ENCODE data around the gene IL5.
A peak's percentile ranks its signal among the peaks of the same experiment; 100 is the strongest.
"Not testable (repeated sequence)": the region's sequence is repeated elsewhere in the genome, so short reads cannot be mapped to it uniquely, and the experiment has no call there.

The IL5 gene

GRCh38 chr5:132528866-132529634 is 14.3 kb downstream of the IL5 start:
- H3K36me3 ChIP-seq (ENCODE audit: insufficient read depth, low read length) = no peaks in the 10 kb centered on the region
- no peak overlapping the region for H2AFZ ChIP-seq (ENCODE audit: low read length, unreplicated experiment)
- no peaks in the 10 kb centered on the region for H3K79me2 ChIP-seq (ENCODE audit: control insufficient read depth, insufficient read depth, low read length, unreplicated experiment)
- H3K4me1 ChIP-seq (ENCODE audit: control insufficient read depth, insufficient read depth, low read length, unreplicated experiment) = no peaks in the 10 kb centered on the region
- H3K4me3 ChIP-seq (ENCODE audit: low read depth, low read length) = no peak overlapping the region
- peaks cover 21% of the 10 kb centered on the region for H3K27me3 ChIP-seq (ENCODE audit: insufficient read depth, low read length)
- no peak overlapping the region for H3K27ac ChIP-seq (ENCODE audit: low read depth, low read length)

GRCh38 chr5:132528021-132528420 is 15.3 kb downstream of the IL5 start:
- H3K36me3 ChIP-seq (ENCODE audit: insufficient read depth, low read length) = no peaks in the 10 kb centered on the region
- no peak overlapping the region for H3K4me3 ChIP-seq (ENCODE audit: low read depth, low read length)
- H2AFZ ChIP-seq (ENCODE audit: low read length, unreplicated experiment) = no peak overlapping the region
- no peaks in the 10 kb centered on the region for H3K79me2 ChIP-seq (ENCODE audit: control insufficient read depth, insufficient read depth, low read length, unreplicated experiment)
- no peak overlapping the region for H3K27ac ChIP-seq (ENCODE audit: low read depth, low read length)
- peaks cover 15% of the 10 kb centered on the region for H3K27me3 ChIP-seq (ENCODE audit: insufficient read depth, low read length)
- no peaks in the 10 kb centered on the region for H3K4me1 ChIP-seq (ENCODE audit: control insufficient read depth, insufficient read depth, low read length, unreplicated experiment)

DNA sequence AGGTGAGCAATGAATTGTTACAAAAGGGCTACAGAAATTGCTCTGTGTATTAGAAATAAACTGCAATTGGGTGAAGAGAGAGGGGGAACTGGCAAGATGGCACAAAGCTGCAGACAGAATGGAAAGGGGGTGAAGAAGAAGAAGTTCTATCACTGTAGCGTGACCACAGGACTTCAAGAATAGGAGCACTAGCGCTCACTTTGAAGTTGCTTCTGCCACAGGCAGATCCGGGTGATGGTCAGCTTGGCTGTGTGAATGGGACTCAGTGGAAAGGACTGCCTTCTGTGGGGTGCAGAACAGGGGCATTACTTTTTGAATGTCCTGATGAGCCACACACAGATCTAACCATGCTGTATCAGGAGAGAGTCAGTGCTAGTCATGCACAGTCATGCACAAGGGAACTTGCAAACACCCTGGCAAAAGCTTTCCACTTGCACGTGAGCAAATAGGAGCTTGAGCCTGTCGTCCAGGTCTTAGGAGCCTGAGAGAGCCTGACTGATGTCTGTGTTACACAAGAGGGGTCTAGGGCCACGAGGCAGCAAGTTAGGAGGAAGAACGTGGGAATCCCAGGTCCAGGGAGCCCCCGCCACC is 16.3 kb downstream of the IL5 start:
- no peak overlapping the region for H2AFZ ChIP-seq (ENCODE audit: low read length, unreplicated experiment)
- H3K79me2 ChIP-seq (ENCODE audit: control insufficient read depth, insufficient read depth, low read length, unreplicated experiment) = no peaks in the 10 kb centered on the region
- no peaks in the 10 kb centered on the region for H3K4me1 ChIP-seq (ENCODE audit: control insufficient read depth, insufficient read depth, low read length, unreplicated experiment)
- H3K27me3 ChIP-seq (ENCODE audit: insufficient read depth, low read length) = peaks cover 10% of the 10 kb centered on the region; the same call in 1 of the 2 replicates
- no peak overlapping the region for H3K27ac ChIP-seq (ENCODE audit: low read depth, low read length)
- no peaks in the 10 kb centered on the region for H3K36me3 ChIP-seq (ENCODE audit: insufficient read depth, low read length)
- H3K4me3 ChIP-seq (ENCODE audit: low read depth, low read length) = no peak overlapping the region

- no peak overlapping the region for H3K4me3 ChIP-seq (ENCODE audit: low read depth, low read length)
- no peaks in the 10 kb centered on the region for H3K36me3 ChIP-seq (ENCODE audit: insufficient read depth, low read length)
- no peak overlapping the region for H2AFZ ChIP-seq (ENCODE audit: low read length, unreplicated experiment)
- H3K4me1 ChIP-seq (ENCODE audit: control insufficient read depth, insufficient read depth, low read length, unreplicated experiment) = no peaks in the 10 kb centered on the region
- H3K79me2 ChIP-seq (ENCODE audit: control insufficient read depth, insufficient read depth, low read length, unreplicated experiment) = no peaks in the 10 kb centered on the region
- H3K27ac ChIP-seq (ENCODE audit: low read depth, low read length) = no peak overlapping the region
- H3K27me3 ChIP-seq (ENCODE audit: insufficient read depth, low read length) = peaks cover 7% of the 10 kb centered on the region
Observed at GRCh38 chr5:132526290-132526973, 16.9 kb downstream of the IL5 start.

- Histone ChIP-seq H3K27me3 (ENCODE audit: insufficient read depth, low read length) (no peaks in the 10 kb centered on the region; the same call in 1 of the 2 replicates), H3K4me1 (ENCODE audit: control insufficient read depth, insufficient read depth, low read length, unreplicated experiment) (no peaks in the 10 kb centered on the region), H2AFZ (ENCODE audit: low read length, unreplicated experiment) (no peak overlapping the region), H3K79me2 (ENCODE audit: control insufficient read depth, insufficient read depth, low read length, unreplicated experiment) (no peaks in the 10 kb centered on the region), H3K27ac (ENCODE audit: low read depth, low read length) (no peak overlapping the region), H3K36me3 (ENCODE audit: insufficient read depth, low read length) (no peaks in the 10 kb centered on the region), H3K4me3 (ENCODE audit: low read depth, low read length) (no peak overlapping the region)
Observed at GRCh38 chr5:132525299-132525724, 18.0 kb downstream of the IL5 start.

- not testable (repeated sequence) for H3K36me3 ChIP-seq (ENCODE audit: insufficient read depth, low read length); H3K79me2 ChIP-seq (ENCODE audit: control insufficient read depth, insufficient read depth, low read length, unreplicated experiment); H3K4me1 ChIP-seq (ENCODE audit: control insufficient read depth, insufficient read depth, low read length, unreplicated experiment); H3K27ac ChIP-seq (ENCODE audit: low read depth, low read length); H2AFZ ChIP-seq (ENCODE audit: low read length, unreplicated experiment); H3K4me3 ChIP-seq (ENCODE audit: low read depth, low read length); H3K27me3 ChIP-seq (ENCODE audit: insufficient read depth, low read length)
Observed at GRCh38 chr5:132524877-132525276, 18.4 kb downstream of the IL5 start.

DNA sequence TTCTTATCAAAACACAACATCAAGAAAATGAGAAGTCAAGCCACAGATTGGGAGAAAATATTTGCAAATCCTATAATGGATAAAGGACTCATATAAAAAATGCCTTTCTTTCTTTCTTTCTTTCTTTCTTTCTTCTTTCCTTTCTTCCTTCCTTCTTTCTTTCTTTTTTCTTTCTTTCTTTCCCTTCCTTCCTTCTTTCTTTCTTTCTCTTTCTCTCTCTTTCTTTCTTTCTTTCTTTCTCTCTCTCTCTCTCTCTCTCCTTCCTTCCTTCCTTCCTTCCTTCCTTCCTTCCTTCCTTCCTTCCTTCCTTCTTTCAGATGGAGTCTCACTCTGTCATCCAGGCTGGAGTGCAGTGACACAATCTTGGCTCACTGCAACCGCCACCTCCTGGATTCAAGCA is 21.3 kb downstream of the IL5 start:
- not testable (repeated sequence) for H3K36me3 ChIP-seq (ENCODE audit: insufficient read depth, low read length); H3K4me3 ChIP-seq (ENCODE audit: low read depth, low read length); H3K4me1 ChIP-seq (ENCODE audit: control insufficient read depth, insufficient read depth, low read length, unreplicated experiment); H3K27me3 ChIP-seq (ENCODE audit: insufficient read depth, low read length); H2AFZ ChIP-seq (ENCODE audit: low read length, unreplicated experiment); H3K79me2 ChIP-seq (ENCODE audit: control insufficient read depth, insufficient read depth, low read length, unreplicated experiment); H3K27ac ChIP-seq (ENCODE audit: low read depth, low read length)

- H3K4me1 ChIP-seq (ENCODE audit: control insufficient read depth, insufficient read depth, low read length, unreplicated experiment); H3K36me3 ChIP-seq (ENCODE audit: insufficient read depth, low read length); H3K79me2 ChIP-seq (ENCODE audit: control insufficient read depth, insufficient read depth, low read length, unreplicated experiment); H3K27ac ChIP-seq (ENCODE audit: low read depth, low read length); H2AFZ ChIP-seq (ENCODE audit: low read length, unreplicated experiment); H3K4me3 ChIP-seq (ENCODE audit: low read depth, low read length); H3K27me3 ChIP-seq (ENCODE audit: insufficient read depth, low read length): not testable (repeated sequence)
Observed at GRCh38 chr5:132513618-132514336, 29.5 kb downstream of the IL5 start.

DNA sequence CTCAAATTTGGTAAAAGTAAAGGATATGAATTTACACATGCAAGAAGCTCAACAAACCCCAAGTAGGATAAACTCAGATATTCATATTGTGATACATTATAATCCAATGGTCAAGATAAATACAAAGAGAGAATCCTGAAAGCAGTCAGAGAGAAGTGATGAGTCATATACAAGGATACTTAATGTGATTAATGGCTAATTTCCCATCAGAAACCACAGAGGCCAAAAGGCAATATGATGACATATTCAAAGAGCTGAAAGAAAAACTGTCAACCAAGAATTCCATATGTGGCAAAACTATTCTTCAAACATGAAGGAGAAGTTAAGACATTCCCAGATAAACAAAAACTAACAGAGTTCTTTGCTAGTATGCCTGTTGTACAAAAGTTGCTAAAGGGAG is 33.2 kb downstream of the IL5 start:
- H3K4me1 ChIP-seq (ENCODE audit: control insufficient read depth, insufficient read depth, low read length, unreplicated experiment) = peaks cover 9% of the 10 kb centered on the region
- no peaks in the 10 kb centered on the region for H3K27me3 ChIP-seq (ENCODE audit: insufficient read depth, low read length)
- no peaks in the 10 kb centered on the region for H3K79me2 ChIP-seq (ENCODE audit: control insufficient read depth, insufficient read depth, low read length, unreplicated experiment)
- H3K4me3 ChIP-seq (ENCODE audit: low read depth, low read length) = no peak overlapping the region
- no peaks in the 10 kb centered on the region for H3K36me3 ChIP-seq (ENCODE audit: insufficient read depth, low read length)
- H3K27ac ChIP-seq (ENCODE audit: low read depth, low read length) = peak overlapping the region; percentile 29
- no peak overlapping the region for H2AFZ ChIP-seq (ENCODE audit: low read length, unreplicated experiment)

- no peaks in the 10 kb centered on the region for H3K79me2 ChIP-seq (ENCODE audit: control insufficient read depth, insufficient read depth, low read length, unreplicated experiment)
- H3K4me1 ChIP-seq (ENCODE audit: control insufficient read depth, insufficient read depth, low read length, unreplicated experiment) = peaks cover 15% of the 10 kb centered on the region
- 0 out of 2 replicates have a peak overlapping the region, but pooled peaks have one; percentile 16 for H3K27ac ChIP-seq (ENCODE audit: low read depth, low read length)
- H3K36me3 ChIP-seq (ENCODE audit: insufficient read depth, low read length) = no peaks in the 10 kb centered on the region
- H3K27me3 ChIP-seq (ENCODE audit: insufficient read depth, low read length) = no peaks in the 10 kb centered on the region
- H3K4me3 ChIP-seq (ENCODE audit: low read depth, low read length) = no peak overlapping the region
- no peak overlapping the region for H2AFZ ChIP-seq (ENCODE audit: low read length, unreplicated experiment)
Observed at GRCh38 chr5:132506094-132506692, 37.1 kb downstream of the IL5 start.

Measured in ACC112 (cell line).